HepG2 (cell line): ENCODE results near the gene IST1. TPM values are rescaled to one million over a fixed set of nuclear protein-coding genes. Genes with fewer than 3 reads are reported as not detected.

Source experiments
- AGO2 ChIP-seq: fragments of 200-400 bp; formaldehyde crosslinking; optimal IDR thresholded peaks from 2 replicates; pipeline ENCODE3; 2017; ENCODE audit warnings: mild to moderate bottlenecking, low read depth, low read length, moderate library complexity
- EED ChIP-seq: sonication (generic); formaldehyde crosslinking; IDR thresholded peaks from 2 replicates; pipeline ENCODE4 v1.5.0; 2020; ENCODE audit warnings: mild to moderate bottlenecking, missing genetic modification reagents
- HNF4A ChIP-seq: sonication (generic); formaldehyde crosslinking; IDR thresholded peaks from 2 replicates; pipeline ENCODE4 v1.4.0; 2020; ENCODE audit warnings: missing genetic modification reagents
- HNRNPL ChIP-seq: fragments of 200-400 bp; formaldehyde crosslinking; IDR thresholded peaks from 2 replicates; pipeline ENCODE4 v1.6.1; 2017; ENCODE audit warnings: mild to moderate bottlenecking, low read depth, low read length
- IKZF1 ChIP-seq: fragments of 450-650 bp; IDR thresholded peaks from 2 replicates; pipeline ENCODE4 v1.7.1; 2016
- KDM5B ChIP-seq: sonication (generic); formaldehyde crosslinking; IDR thresholded peaks from 2 replicates; pipeline ENCODE4 v1.4.0; 2020; ENCODE audit warnings: missing genetic modification reagents, mild to moderate bottlenecking, borderline replicate concordance
- NPAS2 ChIP-seq: sonication (generic); formaldehyde crosslinking; IDR thresholded peaks from 2 replicates; pipeline ENCODE4 v1.8.0; 2022; ENCODE audit warnings: mild to moderate bottlenecking, missing genetic modification reagents, borderline replicate concordance
- RBAK ChIP-seq: sonication (generic); formaldehyde crosslinking; IDR thresholded peaks from 2 replicates; pipeline ENCODE4 v1.5.1; 2020; ENCODE audit warnings: mild to moderate bottlenecking, missing genetic modification reagents
- SALL1 ChIP-seq: sonication (generic); formaldehyde crosslinking; IDR thresholded peaks from 2 replicates; pipeline ENCODE4 v1.8.0; 2022; ENCODE audit warnings: mild to moderate bottlenecking, missing genetic modification reagents
- ZNF207 ChIP-seq: fragments of 450-650 bp; IDR thresholded peaks from 2 replicates; pipeline ENCODE4 v1.6.1; 2016; ENCODE audit warnings: antibody characterized with exemption, borderline replicate concordance
- ZNF274 ChIP-seq: sonication (generic); formaldehyde crosslinking; IDR thresholded peaks from 2 replicates; pipeline ENCODE4 v1.5.1; 2020; ENCODE audit warnings: mild to moderate bottlenecking, missing genetic modification reagents
- polyA plus RNA-seq, 8 experiments: library from polyadenylated mRNA; depleted of rRNA in 3 of 8; stranded (reverse) in 7 of 8; unstranded in 1 of 8; fragments of >200 nt; fragmentation: Illumina TruSeq in 4 of 8; extraction: Trizol in 4 of 8; gene quantifications; 2 replicates each; pipeline versions ENCODE4 v1.2.1 to v1.2.3, GENCODE V29; 2011 to 2016; ENCODE audit warnings: low read depth in 4 of 8, missing spikeins in 1 of 8, mixed read lengths in 1 of 8; ENCODE audit not compliant: insufficient read depth in 1 of 8
- total RNA-seq, 5 experiments: library from RNA; depleted of rRNA; stranded (reverse); fragments of >200 nt; fragmentation: Illumina TruSeq; extraction: Trizol; gene quantifications; 2 replicates each; pipeline ENCODE4 v1.2.3, GENCODE V29; 2016; ENCODE audit warnings: low read depth in 1 of 5
- TF ChIP-seq, protein P1 (sequence below): IDR thresholded peaks from 2 replicates; pipeline ENCODE4 v1.6.1; 2016; ENCODE audit warnings: mild to moderate bottlenecking, missing biosample characterization, missing genetic modification reagents
- TF ChIP-seq, protein P2 (sequence below): sonication (generic); formaldehyde crosslinking; IDR thresholded peaks from 2 replicates; pipeline ENCODE4 v1.5.1; 2020; ENCODE audit warnings: mild to moderate bottlenecking, missing genetic modification reagents, moderate library complexity
- TF ChIP-seq, protein P3 (sequence below): IDR thresholded peaks from 2 replicates; pipeline ENCODE4 v1.6.1; 2012; ENCODE audit warnings: inconsistent platforms

Gene IST1
- total and polyA plus RNA-seq, 2 of the 13 experiments (the other 11 are each of a cell fraction or from before 2014, with no cell fraction given), result 346 to 415 TPM

DNA sequence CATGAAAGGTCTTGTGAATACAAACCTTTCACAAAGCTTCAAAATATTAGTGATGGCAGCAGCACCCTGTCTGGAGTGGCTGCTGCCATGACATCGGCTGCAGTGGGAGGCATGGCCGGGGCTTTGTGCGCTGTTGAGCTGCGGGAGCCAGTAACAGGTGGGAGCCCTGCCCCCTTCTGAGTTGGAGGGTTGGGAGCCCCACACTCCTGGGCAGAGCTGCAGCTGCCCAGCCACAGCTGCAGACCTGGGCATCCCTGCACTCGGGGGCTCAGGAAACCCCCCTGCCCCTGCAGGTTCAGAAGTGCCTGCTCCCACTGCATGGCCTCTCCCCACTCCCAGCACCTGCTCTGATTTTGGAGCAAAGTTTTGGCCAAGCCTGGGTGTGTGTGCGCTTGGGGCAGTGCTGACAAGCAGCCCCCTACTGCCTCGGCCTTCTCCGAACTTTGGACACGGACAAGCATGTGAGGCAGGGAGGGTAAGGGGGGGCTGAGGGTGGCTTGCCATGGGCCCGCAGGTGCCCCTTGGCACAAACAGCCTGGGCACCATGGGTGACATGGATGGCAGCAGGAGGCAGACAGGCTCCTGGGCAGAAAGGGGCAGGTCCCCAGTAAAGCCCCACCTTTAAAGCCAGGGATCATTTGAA is 42.7 kb downstream of the IST1 start (continued):
- 0 out of 2 replicates have a peak, but pooled peaks have one; percentile 19 for TF ChIP-seq EED
- 0 out of 2 replicates have a peak, but pooled peaks have one; percentile 34 for TF ChIP-seq ZNF274 (CRISPR knock-in tag)
- no peak for TF ChIP-seq NPAS2 (CRISPR knock-in tag)
- TF ChIP-seq, protein P1, sequence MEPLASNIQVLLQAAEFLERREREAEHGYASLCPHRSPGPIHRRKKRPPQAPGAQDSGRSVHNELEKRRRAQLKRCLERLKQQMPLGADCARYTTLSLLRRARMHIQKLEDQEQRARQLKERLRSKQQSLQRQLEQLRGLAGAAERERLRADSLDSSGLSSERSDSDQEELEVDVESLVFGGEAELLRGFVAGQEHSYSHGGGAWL, result 0 out of 2 replicates have a peak, but pooled peaks have one; percentile 17
- peak; percentile 87 for TF ChIP-seq AGO2
- TF ChIP-seq, protein P2, sequence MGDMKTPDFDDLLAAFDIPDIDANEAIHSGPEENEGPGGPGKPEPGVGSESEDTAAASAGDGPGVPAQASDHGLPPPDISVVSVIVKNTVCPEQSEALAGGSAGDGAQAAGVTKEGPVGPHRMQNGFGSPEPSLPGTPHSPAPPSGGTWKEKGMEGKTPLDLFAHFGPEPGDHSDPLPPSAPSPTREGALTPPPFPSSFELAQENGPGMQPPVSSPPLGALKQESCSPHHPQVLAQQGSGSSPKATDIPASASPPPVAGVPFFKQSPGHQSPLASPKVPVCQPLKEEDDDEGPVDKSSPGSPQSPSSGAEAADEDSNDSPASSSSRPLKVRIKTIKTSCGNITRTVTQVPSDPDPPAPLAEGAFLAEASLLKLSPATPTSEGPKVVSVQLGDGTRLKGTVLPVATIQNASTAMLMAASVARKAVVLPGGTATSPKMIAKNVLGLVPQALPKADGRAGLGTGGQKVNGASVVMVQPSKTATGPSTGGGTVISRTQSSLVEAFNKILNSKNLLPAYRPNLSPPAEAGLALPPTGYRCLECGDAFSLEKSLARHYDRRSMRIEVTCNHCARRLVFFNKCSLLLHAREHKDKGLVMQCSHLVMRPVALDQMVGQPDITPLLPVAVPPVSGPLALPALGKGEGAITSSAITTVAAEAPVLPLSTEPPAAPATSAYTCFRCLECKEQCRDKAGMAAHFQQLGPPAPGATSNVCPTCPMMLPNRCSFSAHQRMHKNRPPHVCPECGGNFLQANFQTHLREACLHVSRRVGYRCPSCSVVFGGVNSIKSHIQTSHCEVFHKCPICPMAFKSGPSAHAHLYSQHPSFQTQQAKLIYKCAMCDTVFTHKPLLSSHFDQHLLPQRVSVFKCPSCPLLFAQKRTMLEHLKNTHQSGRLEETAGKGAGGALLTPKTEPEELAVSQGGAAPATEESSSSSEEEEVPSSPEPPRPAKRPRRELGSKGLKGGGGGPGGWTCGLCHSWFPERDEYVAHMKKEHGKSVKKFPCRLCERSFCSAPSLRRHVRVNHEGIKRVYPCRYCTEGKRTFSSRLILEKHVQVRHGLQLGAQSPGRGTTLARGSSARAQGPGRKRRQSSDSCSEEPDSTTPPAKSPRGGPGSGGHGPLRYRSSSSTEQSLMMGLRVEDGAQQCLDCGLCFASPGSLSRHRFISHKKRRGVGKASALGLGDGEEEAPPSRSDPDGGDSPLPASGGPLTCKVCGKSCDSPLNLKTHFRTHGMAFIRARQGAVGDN (CRISPR knock-in tag), result peak; percentile 45
- peak; percentile 58 for TF ChIP-seq HNF4A
- TF ChIP-seq IKZF1, result no peak
- no peak for TF ChIP-seq ZNF207
- TF ChIP-seq, protein P3, sequence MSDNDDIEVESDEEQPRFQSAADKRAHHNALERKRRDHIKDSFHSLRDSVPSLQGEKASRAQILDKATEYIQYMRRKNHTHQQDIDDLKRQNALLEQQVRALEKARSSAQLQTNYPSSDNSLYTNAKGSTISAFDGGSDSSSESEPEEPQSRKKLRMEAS, result 0 out of 2 replicates have a peak, but pooled peaks have one; percentile 16
- TF ChIP-seq HNRNPL, result peak; percentile 99
- TF ChIP-seq KDM5B (CRISPR knock-in tag), result 0 out of 2 replicates have a peak, but pooled peaks have one; percentile 19
- peak; percentile 94 for TF ChIP-seq RBAK
- TF ChIP-seq SALL1 (CRISPR knock-in tag), result 0 out of 2 replicates have a peak, but pooled peaks have one; percentile 6
